Measurements from ENCODE around the gene TSPAN32.

TSPAN32 gene

DNA sequence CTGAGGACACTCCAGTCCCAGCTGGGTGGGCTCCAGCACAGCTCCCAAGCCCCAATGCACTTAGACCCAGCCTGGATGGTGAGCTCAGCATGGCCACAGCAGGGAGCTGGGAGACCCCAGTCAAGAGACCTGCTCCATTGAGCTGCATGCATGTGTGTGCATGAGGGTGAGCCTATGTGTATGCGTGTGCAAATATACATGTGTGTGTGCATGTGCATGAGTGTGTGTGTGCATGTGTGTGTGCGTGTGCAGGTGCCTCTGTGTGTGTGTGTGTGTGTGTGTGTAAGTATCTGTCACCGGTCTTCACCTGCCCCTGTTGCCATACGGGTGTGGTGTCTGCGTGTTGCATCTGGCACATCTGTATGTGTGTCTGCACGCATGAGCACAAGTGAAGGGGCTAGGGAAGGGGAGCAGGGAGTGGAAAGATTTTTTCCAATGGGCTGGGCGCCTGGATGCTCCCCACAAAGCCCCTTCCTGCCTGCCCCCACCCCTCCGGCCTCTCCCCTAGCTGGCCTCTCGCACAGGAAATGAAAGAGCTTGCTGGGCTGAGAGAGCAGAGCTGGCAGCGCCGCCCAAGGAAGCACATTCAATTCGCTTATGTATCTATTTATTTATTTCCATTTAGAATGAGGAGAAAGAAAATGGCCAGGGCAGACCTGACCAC is 4.1 kb downstream of the TSPAN32 start:
- no peak for DNase-seq

DNA sequence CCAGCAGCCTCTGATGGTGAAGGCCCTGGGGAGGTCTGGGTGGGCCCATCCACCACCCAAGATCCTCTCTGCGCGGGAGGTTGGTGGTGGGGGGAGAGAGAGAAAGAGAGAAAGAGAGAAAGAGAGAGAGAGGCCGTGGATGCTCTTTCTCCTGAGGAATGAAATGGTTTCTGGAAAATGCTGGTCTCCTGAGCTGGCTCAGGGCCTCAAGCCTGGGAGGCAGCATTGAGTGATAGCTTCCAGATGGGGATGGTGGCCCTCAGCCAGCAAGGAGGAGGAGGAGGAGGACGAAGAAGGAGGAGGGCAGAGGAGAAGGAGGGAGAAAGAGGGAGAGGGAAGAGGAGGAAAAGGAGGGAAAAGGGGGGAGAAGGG is 4.6 kb downstream of the TSPAN32 start:
- DNase-seq = no peak

DNA sequence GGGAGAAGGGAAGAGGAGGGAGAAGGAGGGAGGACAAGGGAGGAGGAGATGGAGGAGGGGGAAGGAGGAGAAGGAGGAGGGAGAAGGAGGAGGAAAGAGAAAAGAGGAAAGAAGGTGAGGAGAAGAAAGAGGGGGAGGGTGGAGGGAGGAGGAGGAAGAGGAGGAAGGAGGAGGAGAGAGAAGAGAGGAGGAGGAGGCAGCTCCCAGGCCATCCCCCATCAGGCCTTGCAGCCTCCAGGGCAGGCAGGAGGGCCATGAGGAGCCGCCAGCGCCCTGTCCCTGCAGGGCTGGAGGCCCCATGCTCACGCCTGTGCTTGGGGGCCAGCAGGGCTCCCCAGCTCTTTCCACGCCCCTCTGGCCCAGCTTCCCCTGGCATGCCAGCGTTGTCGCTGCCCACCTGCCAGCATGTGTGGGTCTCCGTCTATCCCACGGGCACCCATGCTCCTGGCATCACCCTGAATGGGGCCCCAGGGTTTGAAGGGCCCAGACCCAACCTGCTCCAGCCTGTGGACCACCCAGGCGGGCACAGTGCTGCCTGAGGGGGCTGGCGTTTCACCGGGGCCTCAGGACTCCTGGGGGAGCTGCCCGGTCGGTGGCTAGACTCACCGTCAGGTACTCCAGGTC is 5.2 kb downstream of the TSPAN32 start:
- DNase-seq = no peak

DNA sequence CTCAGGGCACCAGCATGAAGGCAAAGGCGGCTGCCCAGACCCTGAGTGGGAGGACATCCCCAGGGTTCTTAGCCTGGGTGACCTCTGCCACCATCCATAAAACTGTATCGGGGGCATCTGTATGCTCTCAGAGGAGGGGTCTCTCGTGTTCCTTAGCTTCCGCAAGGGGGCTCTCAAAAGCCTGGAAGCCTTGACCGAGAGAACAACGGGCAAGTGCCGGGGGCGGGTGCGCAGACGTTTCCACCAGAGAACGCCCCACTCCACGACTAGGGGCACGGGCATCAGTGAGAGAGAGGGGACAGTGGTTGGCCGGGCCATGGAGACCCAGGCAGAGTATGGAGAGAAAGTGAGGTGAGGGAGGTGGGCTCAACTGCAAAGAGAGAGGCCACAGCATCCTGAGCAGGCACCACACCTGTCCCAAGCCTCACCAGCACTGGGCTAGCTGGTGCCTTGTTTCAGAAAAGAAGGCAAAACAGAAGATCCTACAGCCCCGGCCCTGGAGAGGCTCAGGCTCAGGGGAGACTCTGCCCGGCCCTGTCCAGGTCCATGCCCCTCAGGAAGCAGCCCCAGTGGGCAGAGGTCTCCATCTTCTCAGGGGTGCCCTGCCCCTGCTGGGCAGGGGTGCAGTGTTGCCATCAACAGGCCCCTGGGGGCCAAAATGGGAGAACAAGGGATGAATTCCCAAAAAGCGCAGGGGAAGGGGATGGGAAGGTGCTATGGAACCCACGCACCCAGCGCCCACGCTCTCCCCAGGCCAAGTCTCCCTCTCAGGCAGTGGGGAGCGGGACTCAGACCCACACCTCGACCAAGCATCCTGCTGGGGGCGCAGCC is 5.9 kb downstream of the TSPAN32 start:
- DNase-seq = no peak

DNA sequence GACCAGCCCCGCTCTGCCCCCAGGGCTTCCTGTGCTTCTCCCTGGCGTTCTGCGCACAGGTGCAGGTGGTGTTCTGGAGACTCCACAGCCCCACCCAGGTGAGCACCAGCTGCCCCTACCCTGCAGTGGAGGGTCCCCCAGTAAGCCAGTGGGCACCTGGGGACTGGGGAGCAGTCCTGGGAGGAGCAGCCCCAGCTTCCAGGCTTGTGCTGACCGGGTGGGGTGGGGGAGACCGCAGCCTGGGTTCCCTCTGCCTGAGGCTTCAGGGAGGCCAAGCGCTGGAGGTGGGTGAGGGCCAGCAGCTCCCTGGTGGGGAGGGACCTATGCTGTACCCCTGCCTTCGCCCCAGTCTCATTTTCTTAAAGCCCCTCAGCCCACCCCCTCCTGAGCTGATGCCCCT is 6.9 kb downstream of the TSPAN32 start:
- no peak for DNase-seq

DNA sequence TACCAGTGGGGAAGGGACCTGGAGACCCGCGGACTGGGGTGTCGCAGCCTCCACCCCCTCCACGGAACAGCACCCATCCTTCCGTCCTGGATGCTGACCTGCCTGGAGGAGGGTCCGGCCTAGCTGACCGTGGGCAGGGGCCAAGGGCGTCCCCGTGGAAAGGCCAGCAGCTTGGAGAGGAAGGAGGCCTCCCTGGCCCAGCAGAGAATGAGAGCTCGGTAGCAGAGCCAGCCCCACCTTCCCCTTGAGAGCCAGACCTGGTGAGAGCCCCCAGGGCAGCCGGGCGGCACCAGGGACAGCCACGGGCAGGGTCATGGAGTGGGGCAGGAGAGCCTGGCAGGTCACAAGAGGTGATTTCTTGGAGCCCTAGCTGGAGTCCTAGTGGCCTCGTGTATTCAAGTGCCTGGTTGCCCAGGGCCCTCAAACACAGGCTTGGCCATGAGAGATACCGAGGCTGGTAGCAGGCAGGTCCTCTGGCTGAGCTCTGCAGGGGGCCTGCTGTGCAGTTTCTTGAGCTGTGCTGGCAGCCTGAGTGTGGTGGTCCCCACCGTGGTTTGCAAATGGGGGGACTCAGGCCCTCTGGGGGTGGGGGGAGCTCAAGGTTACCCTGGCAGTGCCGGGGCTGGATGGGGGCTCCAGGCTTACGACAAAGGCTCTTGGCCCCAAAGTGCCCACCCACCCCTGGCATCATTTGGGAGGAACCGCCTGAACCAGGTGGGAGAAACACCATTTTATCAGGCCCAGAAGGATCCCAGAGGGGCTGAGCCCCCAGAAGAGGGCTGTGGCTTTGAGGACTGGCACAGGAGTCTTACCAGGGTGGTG is 7.6 kb downstream of the TSPAN32 start:
- DNase-seq = no peak

DNA sequence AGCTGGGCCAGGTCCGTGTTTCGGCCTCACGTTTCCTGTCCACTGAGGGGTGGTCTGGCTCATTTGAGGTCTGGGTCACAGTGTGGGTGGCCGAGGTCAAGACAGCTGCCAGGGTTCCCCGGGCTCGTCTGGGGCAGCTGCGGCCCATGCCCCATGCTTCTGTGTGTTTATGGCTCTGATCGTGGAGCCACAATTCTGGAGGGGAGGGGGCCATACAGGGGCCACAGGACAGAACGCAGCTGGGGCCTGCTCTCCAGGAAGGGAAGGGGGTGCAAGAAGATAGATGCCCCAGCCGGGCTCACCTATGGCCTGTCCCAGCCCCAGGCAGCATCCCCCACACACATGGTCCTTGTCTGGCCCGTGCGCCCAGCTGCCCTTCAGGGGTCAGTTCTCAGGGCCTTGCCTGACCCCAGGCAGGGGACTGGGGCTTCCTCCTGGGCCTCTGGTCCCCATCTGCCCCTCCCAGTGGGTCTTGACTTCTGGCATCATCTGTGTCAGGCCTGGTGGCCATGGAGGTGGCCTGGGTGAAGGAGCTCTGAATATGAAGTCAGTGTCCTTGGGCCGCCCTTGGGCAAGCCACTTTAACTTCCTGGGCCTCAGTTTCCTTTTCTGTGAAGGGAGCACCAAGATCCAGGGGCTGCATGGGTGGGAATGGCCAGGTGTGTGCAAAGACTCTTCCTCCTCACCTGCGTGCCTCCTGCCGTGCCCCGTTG is 8.4 kb downstream of the TSPAN32 start:
- DNase-seq = no peak

DNA sequence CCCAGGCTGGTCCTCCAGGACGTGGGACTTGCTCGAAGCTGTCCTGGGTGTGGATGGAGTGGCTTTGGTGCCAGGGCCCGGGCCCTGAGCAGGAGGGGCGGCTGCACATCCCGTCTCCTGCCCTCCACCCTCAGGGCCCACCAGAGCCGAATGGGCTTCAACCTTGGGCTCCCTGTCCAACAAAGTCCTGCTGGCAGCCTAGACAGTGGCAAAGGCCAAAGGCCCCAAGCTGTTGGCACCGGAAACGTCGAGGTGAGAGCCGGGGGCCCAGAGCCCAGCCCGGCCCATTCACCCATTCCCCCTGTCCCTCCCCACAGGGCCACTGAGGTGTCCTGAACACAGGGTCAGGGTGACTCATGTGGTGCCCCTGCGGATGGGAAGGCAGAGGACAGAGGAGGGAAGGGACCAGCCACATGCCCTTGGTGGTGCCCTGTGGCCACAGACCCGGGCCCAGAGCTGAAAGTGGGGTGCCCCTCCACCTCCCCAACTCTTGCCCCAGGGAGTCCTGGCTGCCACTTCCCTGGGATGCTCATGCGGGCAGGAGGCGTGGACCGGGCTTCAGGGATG is 9.1 kb downstream of the TSPAN32 start:
- no peak for DNase-seq

DNA sequence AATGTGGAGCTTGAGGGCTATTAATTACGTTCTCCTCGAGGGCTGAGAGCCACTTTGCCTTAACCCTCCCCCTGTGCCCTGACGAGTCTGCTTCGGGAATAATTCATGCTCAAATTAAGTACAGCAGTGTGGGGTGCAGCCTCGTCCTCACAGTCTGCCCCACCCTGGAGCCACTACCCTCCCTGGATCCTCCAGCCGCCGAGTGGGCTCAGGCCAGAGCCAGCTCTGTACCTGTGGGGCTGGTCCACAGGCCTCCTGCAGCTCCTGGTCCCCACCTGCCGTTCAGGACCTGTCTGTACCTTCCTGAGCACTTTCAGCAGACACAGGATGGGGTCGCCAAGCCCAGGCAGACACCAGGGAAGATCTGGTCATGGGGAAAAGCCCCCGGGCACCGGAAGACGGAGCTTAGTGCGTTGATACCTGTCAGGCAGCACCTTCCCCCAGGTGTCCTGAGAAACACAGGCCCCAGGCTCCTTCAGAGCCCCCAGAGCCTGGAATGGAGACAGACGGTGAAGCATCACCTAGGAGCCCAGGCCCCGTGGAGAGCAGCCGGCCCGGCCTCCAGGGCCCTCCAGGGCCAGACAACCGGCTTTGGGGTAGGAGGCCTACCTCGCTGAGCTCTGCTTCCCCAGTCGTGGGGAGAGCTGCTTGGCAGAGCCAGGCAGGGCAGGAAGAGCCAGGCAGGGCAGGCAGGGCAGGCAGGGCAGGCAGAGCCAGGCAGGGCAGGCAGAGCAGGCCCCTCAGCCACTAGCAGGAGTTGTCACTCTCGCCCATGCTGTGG is 9.7 kb downstream of the TSPAN32 start:
- no peak for DNase-seq

DNA sequence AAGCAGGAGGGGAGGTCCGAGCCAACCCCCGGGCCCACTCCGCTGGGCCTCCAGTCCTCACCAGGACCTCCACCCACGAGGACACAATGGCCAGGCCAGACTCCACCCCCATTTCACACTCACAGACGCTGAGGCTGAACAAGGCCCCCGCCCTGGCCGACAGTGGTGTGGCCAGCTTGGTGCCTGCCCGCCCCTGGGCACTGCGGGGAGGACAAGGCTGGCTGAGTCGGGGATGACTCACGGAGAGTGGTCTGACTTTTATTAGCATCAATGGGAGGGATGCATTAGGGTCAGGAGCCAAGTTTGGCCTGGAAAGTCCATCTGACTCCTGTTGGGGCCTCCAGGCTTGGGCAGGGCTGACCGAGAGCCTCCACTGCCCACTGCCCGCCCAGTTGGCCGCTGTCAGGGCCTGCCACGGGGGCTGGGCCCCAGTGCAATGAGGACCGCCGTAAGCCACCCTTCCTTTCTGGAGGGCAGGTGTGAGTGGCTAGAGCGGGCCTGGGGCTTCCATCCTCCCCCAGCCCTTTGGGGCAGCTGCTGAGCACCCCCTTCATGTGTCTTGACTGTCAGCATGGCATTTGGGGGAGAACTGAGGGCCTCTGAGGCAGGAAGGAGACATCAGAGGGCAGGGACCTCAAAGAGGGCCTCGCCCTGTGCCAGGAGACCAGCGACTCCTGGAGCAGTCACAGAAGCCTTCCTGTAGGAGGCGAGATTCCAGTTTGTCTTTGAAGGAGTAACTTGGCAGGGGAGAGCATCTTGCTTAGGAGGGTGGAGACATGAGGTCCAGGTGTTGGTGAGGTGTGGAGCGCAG is 10.6 kb downstream of the TSPAN32 start:
- no peak for DNase-seq

DNA sequence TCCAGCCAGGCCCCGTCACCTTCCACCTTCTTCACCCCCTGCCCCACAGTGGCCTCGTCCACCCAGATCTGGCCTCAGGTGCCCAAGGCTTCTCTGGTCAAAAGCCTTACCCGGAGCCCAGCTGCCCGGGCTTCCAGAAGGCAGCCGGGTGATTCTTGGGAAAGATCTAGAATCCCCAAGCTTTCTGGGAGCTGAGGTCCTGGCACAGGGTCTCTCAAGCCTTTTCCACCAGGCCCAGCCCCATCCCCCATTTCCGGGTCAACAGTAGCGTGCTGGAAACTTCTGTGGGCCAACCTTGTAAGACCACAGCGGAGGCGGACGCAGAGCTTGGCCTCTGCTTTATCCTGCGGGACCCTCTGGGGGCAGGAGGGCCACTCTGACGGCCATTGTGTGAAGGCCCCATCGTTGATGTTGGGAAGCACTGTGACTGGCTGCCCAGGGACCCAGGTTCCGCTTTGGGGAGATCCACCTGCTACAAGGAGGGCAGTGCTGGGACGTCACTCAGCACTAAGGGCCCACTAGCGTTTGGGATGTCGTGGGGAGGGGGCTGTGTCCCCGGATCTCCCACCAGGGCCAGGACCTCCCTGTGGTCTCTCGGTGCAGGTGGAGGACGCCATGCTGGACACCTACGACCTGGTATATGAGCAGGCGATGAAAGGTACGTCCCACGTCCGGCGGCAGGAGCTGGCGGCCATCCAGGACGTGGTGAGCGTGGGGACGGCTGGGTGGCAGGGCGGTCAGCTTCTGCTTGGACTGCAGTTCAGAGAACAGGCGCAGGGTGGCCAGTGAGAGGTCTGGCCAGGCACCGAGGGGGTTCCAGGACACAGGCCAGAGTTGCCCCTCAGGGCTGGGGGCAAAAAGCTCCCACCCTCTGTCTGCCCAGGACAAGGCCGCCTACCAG is 11.5 kb downstream of the TSPAN32 start:
- DNase-seq = no peak

DNA sequence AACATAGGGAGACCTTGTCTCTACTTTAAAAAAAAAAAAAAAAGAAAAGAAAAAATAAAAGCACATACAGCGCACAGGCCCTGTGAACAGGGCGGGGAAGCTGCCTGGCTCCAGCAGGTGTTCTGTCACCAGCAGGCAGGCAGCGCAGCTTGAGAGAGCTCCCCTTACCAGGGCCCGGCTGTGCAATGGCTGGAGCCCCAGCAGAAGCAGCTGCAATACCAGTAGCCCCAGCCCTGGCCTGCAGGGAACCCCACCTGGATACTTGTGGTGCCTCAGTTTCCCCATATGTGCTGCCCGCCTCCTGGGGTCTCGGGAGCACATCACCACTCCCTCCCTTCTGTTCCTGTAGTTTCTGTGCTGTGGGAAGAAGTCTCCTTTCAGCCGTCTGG is 12.3 kb downstream of the TSPAN32 start:
- DNase-seq = no peak

DNA sequence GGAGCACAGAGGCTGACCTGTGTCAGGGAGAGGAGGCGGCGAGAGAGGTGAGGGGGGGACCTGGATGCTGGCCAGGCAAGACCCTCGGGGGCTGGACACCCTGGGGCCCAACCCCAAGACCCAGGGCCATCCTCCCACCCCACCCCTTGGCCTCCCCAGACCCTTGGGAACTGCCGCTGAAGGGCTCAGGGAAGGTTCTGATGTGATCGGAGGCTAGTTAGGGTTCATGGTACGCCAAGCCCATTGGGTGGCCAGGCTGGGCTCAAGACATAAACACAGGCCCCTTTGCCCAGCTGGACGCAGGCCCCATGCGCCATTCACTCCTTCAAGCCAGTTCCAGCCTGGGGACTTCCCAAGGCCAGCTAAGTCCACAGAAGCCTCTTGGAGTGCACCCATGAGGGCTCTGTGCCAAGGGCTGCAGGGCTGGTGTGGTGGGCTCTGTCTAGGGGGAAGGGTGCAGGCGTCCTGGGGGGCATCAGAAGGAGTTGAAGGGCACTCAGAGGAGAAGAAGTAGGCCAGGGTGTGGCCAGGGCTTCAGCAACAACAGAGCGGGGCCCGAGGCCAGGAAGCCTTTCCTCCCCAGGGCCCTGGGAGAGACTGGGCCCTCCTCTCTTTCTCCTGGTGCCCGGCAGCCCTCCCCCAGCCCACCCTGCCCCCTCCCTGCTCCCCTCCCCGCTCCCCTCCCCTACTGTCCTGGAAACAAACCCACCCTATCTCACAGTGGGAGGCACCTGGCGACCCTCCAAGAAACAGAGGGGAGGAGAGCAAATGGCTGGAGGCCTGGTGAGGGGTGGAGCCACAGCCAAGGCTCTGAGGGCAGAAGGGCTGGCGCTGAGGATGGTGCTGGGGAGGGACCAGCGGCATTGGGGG is 12.9 kb downstream of the TSPAN32 start:
- DNase-seq = no peak

DNA sequence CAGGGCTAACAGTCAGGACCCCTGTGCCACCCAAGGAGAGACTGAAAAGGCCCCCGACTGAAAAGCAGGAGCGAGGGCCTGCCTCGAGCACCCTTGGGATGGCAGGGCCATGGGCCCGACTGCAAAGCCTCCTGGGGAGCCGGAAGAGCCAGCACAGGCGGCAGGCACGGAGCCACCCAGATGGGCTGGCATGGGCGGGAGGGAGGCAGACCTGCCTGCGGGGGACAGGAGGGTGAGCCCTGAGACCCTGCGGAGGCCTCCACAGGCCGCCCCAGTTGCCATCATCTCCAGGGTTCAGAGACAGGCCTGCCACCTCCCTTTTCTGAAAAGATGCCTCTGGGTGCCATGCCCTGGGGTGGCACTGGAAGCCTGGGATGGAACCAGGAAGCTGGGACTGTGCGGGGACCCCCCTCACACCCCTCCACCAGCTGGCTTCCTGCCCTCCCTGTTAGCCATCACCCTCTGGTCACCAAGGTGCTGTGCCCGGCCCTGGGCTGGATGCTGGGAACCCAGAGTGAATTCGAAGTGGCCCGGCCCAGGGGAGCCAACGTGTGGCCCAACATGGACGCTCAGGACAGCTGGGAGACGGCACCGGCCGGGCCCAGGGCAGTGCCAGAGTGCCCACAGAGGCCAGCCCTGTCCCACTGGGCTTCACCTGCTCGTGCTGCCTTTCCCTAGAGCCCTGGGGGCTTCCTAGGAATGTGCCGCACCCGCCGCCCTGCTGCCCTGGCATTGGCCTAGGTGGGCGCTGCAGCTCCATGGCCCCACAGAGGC is 13.8 kb downstream of the TSPAN32 start:
- no peak for DNase-seq

DNA sequence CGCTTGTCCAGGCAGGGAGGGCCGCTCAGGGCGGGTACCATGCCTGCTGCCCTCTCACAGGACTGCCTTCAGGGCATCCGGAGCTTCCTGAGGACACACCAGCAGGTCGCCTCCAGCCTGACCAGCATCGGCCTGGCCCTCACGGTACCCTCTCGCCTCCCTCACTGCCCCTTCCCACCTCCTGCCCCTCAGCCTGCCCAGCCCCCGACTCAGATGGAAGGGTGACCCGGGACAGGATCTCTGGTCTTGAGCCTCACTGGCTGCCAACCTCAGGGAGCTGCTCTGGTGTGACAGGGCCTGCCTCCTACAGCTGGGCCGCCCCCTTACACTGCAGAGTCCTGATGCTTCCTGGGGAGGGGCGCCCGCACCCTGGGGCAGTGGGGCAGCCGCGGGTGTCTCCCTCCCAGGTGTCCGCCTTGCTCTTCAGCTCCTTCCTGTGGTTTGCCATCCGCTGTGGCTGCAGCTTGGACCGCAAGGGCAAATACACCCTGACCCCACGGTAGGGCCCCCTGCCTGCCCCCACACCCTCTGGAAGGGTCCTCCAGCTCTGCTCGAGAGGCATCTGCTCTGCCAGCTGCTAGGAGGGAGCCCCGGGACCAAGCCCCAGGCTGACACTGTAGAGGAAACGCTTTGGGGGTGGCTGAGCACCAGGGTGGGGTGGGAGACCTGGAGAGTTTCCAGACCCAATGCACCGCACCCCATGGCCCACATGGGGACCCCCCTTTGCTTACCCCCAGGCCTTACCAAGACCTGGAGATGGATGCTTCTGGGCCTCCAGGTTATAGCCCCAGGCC is 14.6 kb downstream of the TSPAN32 start:
- DNase-seq = no peak

DNA sequence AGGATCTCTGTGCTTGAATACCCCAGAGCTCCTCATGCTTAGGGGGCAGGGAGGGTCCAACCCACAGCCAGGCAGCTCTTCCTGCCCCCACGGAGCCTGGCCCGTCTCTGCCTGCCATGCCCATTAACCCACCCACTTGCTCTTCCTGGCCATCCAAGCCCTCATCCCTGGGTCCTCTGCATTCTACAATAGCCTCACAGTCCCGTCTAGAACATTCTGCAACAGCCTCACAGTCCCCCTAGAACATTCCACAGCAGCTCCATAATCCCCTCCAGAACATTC is 15.1 kb downstream of the TSPAN32 start:
- no peak for DNase-seq
